ENCODE measurements around the gene PLEKHB2.

GRCh38 chr2:131130298-131130596 is 25.1 kb downstream of the PLEKHB2 start:
- TF ChIP-seq BCL3 (IDR thresholded peaks at IDR 0.05), result no peak
- no peak for TF ChIP-seq EP300 (IDR thresholded peaks at IDR 0.05)
- no peak for TF ChIP-seq PHF8 (IDR thresholded peaks at IDR 0.05; ENCODE audit: borderline replicate concordance, low read depth)
- no peak for TF ChIP-seq POLR2AphosphoS2 (conservative IDR thresholded peaks at IDR 0.05; ENCODE audit: low read length)
- TF ChIP-seq RNF2 (IDR thresholded peaks at IDR 0.05; ENCODE audit: borderline replicate concordance, low read depth), result no peak
- TF ChIP-seq CTCF (IDR thresholded peaks at IDR 0.05), result no peak
- no peak for TF ChIP-seq FOSL2 (IDR thresholded peaks at IDR 0.05)
- no peak for TF ChIP-seq FOSL2 (CRISPR knock-in tag; IDR thresholded peaks at IDR 0.05)
- no peak for TF ChIP-seq REST (IDR thresholded peaks at IDR 0.05)
- TF ChIP-seq KDM1A (IDR thresholded peaks at IDR 0.05; ENCODE audit: low read depth), result no peak
- no peak for TF ChIP-seq POLR2A (IDR thresholded peaks at IDR 0.05; ENCODE audit: low read length)

Data from A549 (cell line).